GM19468 (cell line): Measurements from ENCODE around the gene VWA8.
"Not testable (repeated sequence)": the region's sequence is repeated elsewhere in the genome, so short reads cannot be mapped to it uniquely, and the experiment has no call there.

Source experiments
- ATAC-seq: cut with Tn5 transposase; IDR thresholded peaks from one replicate; pipeline ENCODE4 v1.9.1; 2021; ENCODE audit warnings: mild to moderate bottlenecking, moderate library complexity, moderate number of reproducible peaks; ENCODE audit not compliant: unreplicated experiment; ENCODE audit errors: extremely low read depth

The VWA8 gene

DNA sequence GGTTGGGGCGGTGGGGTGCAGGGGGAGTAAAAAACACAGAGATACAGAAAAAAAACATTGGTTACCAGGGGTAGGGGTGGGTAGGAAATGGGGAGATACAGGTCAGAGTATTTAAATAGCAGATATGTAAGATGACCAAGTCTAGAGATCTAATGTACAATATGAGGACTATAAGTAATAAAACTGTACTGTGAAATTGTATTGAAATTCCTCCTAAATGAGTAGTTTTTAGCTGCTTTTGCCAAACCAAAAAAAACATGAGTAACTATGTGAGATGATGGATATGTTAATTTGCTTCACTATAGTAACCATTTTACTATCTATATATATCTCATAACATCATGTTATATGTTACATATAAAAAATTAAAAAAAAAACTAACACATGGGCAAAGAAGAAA is 29.6 kb downstream of the VWA8 start:
- ATAC-seq: no peak

DNA sequence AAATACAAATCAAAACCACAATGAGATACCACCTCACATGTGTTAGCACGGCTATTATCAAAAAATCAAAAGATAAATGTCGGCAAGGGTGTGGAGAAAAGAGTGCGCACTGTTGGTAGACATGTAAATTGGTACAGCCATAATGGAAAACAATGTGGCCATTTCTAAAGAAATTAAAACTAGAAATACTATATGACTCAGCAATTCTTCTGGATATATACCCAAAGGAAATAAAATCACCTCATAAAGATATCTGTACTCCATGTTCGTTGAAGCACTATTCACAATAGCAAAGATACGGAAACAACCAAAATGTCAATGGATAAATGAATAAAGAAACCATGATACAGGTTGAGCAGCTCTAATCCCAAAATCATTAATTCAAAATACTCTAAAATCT is 30.8 kb downstream of the VWA8 start:
- no peak for ATAC-seq

GRCh38 chr13:41928323-41928722 is 32.6 kb downstream of the VWA8 start:
- no peak for ATAC-seq

DNA sequence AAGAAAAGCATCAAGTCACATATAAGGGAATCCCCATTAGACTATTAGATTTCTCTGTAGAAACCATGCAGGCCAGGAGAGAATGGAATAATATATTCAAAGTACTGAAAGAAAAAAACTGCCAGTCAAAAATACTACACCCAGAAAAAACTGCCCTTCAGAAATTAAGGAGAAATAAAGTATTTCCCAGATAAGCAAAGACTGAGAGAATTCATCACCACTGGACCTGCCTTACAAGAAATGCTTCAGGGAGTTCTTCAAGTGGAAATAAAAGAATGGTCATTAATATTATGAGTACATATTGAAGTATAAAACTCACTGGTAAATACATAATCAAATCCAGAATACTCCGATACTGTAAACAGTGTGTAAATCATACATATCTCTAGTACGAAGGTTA is 35.9 kb downstream of the VWA8 start:
- ATAC-seq: no peak

GRCh38 chr13:41922894-41923293 is 38.0 kb downstream of the VWA8 start:
- ATAC-seq: not testable (repeated sequence)

- ATAC-seq: no peak
These were observed 41.0 kb downstream of the VWA8 start for GRCh38 chr13:41919741-41920487.

DNA sequence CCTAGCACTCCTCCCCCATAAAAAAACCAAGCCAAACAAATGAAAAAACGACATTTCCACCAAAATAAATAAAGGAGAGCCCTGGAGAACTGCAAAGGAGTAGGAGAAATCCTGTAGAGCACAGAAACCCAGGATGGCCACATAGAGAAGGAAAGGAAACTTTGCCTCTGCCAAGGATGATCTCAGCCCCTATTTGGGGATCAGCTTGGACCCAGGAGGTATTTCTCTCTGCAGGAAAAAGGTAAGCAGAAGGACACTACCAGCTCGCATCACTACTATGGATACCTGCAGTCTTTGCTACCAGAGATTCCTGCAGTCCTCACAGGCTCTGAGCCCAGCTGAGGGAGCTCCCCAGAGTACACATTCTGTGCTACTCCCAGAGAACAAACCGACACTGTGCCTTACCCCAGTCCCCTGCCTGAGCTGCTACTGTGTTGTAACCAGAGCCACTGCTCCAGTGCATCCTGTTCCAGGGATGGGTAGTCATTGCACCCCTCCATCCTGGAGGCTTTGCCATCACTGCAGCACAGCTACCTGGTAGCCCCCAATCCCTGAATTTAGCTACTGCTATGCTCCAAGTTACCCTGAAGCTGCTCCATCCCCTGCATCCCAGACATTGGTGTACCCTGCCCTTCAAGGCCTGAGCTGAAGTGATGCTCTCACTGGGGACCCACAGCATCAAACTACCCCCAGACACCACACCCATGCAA is 41.7 kb downstream of the VWA8 start:
- no peak for ATAC-seq

DNA sequence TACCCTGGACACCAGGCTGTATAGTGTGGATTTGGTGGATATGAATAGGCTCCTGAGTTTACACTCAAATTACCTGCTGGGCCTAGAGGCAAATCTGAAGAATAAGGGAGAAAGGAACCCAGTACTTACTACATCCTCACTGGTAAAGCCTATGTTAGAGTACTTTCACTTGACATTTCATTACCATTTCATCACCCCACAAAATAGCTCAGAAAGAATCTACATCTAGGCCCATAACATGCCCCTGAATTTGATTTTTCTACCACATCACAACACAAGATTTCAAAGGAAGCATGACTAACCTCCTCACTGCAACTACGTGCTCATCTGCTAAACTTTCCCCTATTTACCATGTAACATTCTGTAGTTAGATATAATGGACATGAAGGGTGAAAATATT is 43.3 kb downstream of the VWA8 start:
- no peak for ATAC-seq

DNA sequence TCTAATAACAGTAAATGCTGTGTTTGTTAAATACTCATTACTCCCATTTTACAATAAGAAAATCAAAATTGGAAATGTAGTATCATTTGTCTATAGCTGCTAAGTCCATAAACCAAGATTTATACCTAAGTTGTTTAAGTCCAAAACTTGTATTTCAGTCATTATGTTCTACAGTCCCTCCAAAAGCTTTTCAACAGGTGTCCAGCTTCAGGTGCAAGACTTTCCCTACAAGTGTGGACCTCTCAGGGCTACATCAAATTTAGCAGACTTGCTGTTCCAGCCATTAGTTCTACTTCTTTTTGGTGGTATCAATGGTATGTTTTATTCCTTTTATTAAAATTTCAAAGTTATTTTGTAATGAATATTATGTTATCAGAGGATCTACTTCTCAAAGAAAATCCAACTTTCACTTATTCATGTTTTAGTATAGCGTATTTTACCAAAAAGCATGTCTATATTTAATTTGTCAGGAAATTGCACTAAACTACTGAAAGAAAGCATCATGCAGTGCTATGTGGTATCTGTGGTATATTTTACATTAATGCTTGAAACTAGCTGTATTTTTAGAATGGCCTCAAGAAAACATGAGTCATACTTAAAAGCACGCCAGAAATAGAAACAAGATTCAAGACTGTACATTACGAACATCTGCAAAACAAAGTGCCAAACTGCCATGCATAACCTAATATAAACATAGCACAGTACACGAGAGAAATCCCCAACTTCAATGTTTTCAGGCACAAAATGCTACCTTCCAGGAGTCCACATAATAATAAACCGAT is 44.5 kb downstream of the VWA8 start:
- peak; percentile 80 for ATAC-seq

DNA sequence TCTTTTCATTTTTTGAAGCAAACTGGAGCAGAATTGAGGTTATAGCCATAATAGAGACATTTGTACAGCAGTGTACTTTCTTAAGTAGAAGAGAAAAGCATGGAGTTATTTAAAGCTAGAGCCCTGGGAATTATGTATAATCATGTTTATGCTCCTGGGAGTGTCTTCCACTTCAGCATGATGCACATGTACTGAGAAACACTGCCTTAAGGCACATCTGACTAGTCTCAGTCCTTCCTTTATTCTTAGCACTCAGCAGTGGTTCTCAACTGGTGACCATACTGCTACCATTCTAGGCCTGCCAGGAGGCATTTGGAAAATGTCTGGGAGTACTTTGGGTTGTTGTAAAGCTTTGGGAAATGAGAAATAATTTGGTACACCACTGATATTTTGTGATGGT is 45.8 kb downstream of the VWA8 start:
- ATAC-seq: no peak

GRCh38 chr13:41914552-41914951 is 46.4 kb downstream of the VWA8 start:
- no peak for ATAC-seq

- no peak for ATAC-seq
These were observed 51.4 kb downstream of the VWA8 start for GRCh38 chr13:41909506-41909905.

DNA sequence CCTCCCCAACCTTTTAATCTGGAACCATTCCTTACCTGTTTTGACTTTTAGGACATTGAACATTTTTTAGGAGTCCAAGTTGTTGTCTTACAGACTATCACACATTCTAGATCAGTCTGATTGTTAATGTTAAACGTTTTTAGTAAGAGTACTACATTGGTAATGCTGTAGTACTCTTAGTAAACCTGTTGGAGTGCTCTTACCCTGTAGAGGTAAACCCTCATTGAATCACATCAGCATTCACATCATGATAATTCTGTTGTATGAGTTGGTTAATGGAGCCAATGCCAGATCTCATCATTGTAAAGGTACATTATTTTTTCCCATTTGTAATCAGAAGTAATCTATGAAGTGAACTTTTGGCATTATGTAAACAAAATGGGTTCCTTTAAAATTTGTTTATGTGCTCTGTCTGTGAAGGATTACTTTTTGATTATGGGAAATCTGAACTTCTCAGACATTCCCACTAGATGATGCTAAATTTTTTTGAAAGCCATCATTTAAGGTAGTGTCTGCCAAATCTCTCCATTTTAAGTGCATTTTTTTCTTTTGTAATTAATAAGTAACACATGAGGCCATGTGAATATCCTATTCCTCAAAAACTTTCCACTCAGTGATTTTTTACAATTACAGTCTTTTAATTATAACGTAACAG is 55.2 kb downstream of the VWA8 start:
- ATAC-seq: peak; percentile 77

- no peak for ATAC-seq
These were observed 60.0 kb downstream of the VWA8 start for GRCh38 chr13:41900918-41901317.

DNA sequence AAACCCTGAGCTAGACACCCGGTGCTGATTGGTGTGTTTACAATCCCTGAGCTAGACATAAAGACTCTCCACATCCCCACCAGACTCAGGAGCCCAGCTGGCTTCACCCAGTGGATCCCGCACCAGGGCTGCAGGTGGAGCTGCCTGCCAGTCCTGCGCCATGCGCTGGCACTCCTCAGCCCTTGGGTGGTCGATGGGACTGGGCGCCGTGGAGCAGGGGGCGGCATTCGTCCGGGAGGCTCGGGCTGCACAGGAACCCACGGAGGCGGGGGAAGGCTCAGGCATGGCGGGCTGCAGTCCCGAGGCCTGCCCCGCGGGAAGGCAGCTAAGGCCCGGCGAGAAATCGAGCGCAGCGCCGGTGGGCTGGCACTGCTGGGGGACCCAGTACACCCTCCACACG is 62.5 kb downstream of the VWA8 start:
- ATAC-seq: not testable (repeated sequence)

DNA sequence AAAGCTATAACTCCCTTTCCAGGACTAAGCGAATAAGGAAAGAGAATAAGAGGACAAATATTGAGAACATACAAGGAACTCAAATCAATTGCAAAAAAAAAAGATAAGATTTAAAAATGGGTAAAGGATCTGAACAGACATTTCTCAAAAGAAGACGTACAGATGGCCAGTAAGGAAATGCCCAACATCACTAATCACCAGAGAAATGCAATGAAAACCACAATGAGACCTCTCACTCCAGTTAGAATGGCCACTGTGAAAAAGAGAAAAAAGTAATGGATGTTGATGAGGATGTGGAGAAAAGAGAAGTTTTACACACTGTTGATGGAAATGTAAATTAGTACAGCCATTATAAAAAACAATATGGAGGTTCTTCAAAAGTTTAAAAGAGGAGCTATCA is 63.8 kb downstream of the VWA8 start:
- no peak for ATAC-seq

GRCh38 chr13:41895478-41895877 is 65.4 kb downstream of the VWA8 start:
- no peak for ATAC-seq

- no peak for ATAC-seq
These were observed 69.8 kb downstream of the VWA8 start for GRCh38 chr13:41891119-41891518.

DNA sequence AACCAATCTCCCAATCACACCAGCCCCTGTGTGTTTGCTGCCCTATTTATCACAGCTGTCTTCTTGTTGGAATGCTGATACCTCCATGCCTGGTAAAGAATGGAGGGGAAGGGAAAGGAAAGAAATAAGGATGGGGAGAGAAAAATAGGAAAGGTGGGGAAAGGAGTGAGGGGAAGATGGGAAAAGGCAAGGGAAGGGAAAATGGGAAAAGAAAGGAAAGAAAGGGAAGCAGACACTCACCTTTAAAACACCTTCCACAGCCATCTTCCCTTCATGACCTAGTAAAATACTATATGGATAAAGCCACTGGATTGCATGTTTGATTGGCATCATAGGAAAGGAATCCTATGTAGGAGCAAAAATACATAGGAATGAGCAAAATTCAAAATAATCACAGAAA is 77.8 kb downstream of the VWA8 start:
- ATAC-seq: no peak

GRCh38 chr13:41881890-41882289 is 79.0 kb downstream of the VWA8 start:
- ATAC-seq: not testable (repeated sequence)

DNA sequence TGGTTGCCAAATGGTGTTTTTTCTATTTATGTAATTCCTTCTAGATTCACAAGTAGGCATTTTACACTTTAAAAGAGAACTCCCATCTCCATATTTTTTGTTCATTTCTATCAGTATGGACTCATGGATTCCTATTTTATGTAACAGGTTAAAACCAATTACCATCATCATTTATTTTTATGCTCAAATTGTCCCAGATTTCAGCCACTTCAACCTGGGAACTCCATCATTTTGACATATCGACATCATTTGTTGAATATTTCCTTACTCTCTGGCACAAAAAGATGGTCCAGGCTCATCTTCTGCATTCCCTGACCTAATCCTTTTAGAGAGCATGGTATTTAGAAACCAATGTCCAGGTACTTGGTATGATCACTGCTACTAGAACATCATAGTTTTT is 79.9 kb downstream of the VWA8 start:
- ATAC-seq: no peak
